ENCODE results near the gene NAV1. TPM values are rescaled to one million over a fixed set of nuclear protein-coding genes. Genes with fewer than 3 reads are reported as not detected.

NAV1 gene
- total RNA-seq, 2 experiments from 2014 or later = 1.3 TPM

GRCh38 chr1:201587729-201588128, 48.8 kb downstream of the NAV1 start:
- Mint-ChIP-seq H3K4me3 (no peak overlapping the region), H3K4me1 (no peaks in the 10 kb centered on the region), H3K9me3 (no peaks in the 10 kb centered on the region), H3K27me3 (peaks cover 3% of the 10 kb centered on the region), H3K27ac (no peak overlapping the region), H3K36me3 (no peaks in the 10 kb centered on the region)
- DNase-seq = no peak

Other genes with a start within 250 kb of the NAV1 start
- not detected for gene TNNT2, start 161.4 kb upstream of the NAV1 start, total RNA-seq
- gene LAD1, start 139.8 kb upstream of the NAV1 start, total RNA-seq = not detected
- not detected for gene TNNI1, start 117.4 kb upstream of the NAV1 start, total RNA-seq
- gene PHLDA3, start 69.9 kb upstream of the NAV1 start, total RNA-seq = 1 to 10 TPM; 4.2 to 4.7 TPM
- 10 to 100 TPM; 57.0 to 59.1 TPM for gene CSRP1, start 32.0 kb upstream of the NAV1 start, total RNA-seq

Data from activated naive CD8-positive, alpha-beta T cell treated with anti-CD3 and anti-CD28 coated beads for 36 hours (primary cell).